ENCODE data around the gene PPP1R14B. TPM values are rescaled to one million over a fixed set of nuclear protein-coding genes. Genes with fewer than 3 reads are reported as not detected.

PPP1R14B gene
- total and polyA plus RNA-seq, 2 of the 13 experiments (the other 11 are each of a cell fraction or from before 2014, with no cell fraction given), result 110 to 148 TPM

- TF ChIP-seq, protein P1, sequence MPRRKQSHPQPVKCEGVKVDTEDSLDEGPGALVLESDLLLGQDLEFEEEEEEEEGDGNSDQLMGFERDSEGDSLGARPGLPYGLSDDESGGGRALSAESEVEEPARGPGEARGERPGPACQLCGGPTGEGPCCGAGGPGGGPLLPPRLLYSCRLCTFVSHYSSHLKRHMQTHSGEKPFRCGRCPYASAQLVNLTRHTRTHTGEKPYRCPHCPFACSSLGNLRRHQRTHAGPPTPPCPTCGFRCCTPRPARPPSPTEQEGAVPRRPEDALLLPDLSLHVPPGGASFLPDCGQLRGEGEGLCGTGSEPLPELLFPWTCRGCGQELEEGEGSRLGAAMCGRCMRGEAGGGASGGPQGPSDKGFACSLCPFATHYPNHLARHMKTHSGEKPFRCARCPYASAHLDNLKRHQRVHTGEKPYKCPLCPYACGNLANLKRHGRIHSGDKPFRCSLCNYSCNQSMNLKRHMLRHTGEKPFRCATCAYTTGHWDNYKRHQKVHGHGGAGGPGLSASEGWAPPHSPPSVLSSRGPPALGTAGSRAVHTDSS (CRISPR knock-in tag; conservative IDR thresholded peaks at IDR 0.05), result no peak
- TF ChIP-seq HDAC6 (IDR thresholded peaks at IDR 0.05; ENCODE audit: low read depth, low read length) (no peak), FOXO1 (CRISPR knock-in tag; IDR thresholded peaks at IDR 0.05) (peak; percentile 9; the same call in 1 of the 2 replicates), SIN3B (IDR thresholded peaks at IDR 0.05; ENCODE audit: low read length) (no peak), CEBPZ (IDR thresholded peaks at IDR 0.05; ENCODE audit: low read length) (no peak), EEA1 (CRISPR knock-in tag; IDR thresholded peaks at IDR 0.05; ENCODE audit: borderline replicate concordance) (0 out of 2 replicates have a peak, but pooled peaks have one; percentile 63), KDM2A (CRISPR knock-in tag; IDR thresholded peaks at IDR 0.05; ENCODE audit: borderline replicate concordance, low read depth) (peak; percentile 88), TEAD3 (CRISPR knock-in tag; optimal IDR thresholded peaks at IDR 0.05; ENCODE audit: borderline replicate concordance) (peak; percentile 63), ZNF7 (CRISPR knock-in tag; IDR thresholded peaks at IDR 0.05) (no peak)
- TF ChIP-seq, protein P2, sequence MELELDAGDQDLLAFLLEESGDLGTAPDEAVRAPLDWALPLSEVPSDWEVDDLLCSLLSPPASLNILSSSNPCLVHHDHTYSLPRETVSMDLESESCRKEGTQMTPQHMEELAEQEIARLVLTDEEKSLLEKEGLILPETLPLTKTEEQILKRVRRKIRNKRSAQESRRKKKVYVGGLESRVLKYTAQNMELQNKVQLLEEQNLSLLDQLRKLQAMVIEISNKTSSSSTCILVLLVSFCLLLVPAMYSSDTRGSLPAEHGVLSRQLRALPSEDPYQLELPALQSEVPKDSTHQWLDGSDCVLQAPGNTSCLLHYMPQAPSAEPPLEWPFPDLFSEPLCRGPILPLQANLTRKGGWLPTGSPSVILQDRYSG (CRISPR knock-in tag; IDR thresholded peaks at IDR 0.05), result no peak
- TF ChIP-seq, protein P3, sequence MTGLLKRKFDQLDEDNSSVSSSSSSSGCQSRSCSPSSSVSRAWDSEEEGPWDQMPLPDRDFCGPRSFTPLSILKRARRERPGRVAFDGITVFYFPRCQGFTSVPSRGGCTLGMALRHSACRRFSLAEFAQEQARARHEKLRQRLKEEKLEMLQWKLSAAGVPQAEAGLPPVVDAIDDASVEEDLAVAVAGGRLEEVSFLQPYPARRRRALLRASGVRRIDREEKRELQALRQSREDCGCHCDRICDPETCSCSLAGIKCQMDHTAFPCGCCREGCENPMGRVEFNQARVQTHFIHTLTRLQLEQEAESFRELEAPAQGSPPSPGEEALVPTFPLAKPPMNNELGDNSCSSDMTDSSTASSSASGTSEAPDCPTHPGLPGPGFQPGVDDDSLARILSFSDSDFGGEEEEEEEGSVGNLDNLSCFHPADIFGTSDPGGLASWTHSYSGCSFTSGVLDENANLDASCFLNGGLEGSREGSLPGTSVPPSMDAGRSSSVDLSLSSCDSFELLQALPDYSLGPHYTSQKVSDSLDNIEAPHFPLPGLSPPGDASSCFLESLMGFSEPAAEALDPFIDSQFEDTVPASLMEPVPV (CRISPR knock-in tag; IDR thresholded peaks at IDR 0.05), result peak; percentile 65
- TF ChIP-seq, protein P4, sequence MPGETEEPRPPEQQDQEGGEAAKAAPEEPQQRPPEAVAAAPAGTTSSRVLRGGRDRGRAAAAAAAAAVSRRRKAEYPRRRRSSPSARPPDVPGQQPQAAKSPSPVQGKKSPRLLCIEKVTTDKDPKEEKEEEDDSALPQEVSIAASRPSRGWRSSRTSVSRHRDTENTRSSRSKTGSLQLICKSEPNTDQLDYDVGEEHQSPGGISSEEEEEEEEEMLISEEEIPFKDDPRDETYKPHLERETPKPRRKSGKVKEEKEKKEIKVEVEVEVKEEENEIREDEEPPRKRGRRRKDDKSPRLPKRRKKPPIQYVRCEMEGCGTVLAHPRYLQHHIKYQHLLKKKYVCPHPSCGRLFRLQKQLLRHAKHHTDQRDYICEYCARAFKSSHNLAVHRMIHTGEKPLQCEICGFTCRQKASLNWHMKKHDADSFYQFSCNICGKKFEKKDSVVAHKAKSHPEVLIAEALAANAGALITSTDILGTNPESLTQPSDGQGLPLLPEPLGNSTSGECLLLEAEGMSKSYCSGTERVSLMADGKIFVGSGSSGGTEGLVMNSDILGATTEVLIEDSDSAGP (CRISPR knock-in tag; IDR thresholded peaks at IDR 0.05; ENCODE audit: borderline replicate concordance), result peak; percentile 71; the same call in 1 of the 2 replicates
- TF ChIP-seq, protein P5, sequence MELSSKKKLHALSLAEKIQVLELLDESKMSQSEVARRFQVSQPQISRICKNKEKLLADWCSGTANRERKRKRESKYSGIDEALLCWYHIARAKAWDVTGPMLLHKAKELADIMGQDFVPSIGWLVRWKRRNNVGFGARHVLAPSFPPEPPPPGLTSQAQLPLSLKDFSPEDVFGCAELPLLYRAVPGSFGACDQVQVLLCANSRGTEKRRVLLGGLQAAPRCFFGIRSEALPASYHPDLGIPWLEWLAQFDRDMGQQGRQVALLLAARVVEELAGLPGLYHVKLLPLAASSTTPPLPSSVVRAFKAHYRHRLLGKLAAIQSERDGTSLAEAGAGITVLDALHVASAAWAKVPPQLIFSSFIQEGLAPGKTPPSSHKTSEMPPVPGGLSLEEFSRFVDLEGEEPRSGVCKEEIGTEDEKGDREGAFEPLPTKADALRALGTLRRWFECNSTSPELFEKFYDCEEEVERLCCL (CRISPR knock-in tag; IDR thresholded peaks at IDR 0.05; ENCODE audit: borderline replicate concordance), result no peak
- TF ChIP-seq, protein P6, sequence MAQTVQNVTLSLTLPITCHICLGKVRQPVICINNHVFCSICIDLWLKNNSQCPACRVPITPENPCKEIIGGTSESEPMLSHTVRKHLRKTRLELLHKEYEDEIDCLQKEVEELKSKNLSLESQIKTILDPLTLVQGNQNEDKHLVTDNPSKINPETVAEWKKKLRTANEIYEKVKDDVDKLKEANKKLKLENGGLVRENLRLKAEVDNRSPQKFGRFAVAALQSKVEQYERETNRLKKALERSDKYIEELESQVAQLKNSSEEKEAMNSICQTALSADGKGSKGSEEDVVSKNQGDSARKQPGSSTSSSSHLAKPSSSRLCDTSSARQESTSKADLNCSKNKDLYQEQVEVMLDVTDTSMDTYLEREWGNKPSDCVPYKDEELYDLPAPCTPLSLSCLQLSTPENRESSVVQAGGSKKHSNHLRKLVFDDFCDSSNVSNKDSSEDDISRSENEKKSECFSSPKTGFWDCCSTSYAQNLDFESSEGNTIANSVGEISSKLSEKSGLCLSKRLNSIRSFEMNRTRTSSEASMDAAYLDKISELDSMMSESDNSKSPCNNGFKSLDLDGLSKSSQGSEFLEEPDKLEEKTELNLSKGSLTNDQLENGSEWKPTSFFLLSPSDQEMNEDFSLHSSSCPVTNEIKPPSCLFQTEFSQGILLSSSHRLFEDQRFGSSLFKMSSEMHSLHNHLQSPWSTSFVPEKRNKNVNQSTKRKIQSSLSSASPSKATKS (CRISPR knock-in tag; IDR thresholded peaks at IDR 0.05), result no peak
Measured at GRCh38 chr11:64269540-64270220, 22.9 kb upstream of the PPP1R14B start (continued).

Data from HepG2 (cell line).